Dermis microvascular lymphatic vessel endothelial cell (primary cell): ENCODE data around the gene XKR7. TPM values are rescaled to one million over a fixed set of nuclear protein-coding genes. Genes with fewer than 3 reads are reported as not detected.
"Not testable (repeated sequence)": the region's sequence is repeated elsewhere in the genome, so short reads cannot be mapped to it uniquely, and the experiment has no call there.

Experiments
- DNase-seq, 2 donors: peaks; one replicate each; pipeline versions ENCODE4 v3.0.0 to v3.0.0-alpha.2; 2010; ENCODE audit warnings: low read depth in 2 of 2
- total RNA-seq: library from RNA; depleted of rRNA; stranded (reverse); fragments of >200 nt; gene quantifications from 2 replicates; pipeline ENCODE4 v1.2.1, GENCODE V29; 2014

The XKR7 gene
- total RNA-seq, 1 donor from 2014 or later, result not detected

- DNase-seq, result no peak
Measured at GRCh38 chr20:32013326-32013725, 45.4 kb downstream of the XKR7 start.

GRCh38 chr20:32017711-32018251 lies 49.8 kb downstream of the XKR7 start:
- DNase-seq, result peak in 1 of 2 donors; percentile 17

DNA sequence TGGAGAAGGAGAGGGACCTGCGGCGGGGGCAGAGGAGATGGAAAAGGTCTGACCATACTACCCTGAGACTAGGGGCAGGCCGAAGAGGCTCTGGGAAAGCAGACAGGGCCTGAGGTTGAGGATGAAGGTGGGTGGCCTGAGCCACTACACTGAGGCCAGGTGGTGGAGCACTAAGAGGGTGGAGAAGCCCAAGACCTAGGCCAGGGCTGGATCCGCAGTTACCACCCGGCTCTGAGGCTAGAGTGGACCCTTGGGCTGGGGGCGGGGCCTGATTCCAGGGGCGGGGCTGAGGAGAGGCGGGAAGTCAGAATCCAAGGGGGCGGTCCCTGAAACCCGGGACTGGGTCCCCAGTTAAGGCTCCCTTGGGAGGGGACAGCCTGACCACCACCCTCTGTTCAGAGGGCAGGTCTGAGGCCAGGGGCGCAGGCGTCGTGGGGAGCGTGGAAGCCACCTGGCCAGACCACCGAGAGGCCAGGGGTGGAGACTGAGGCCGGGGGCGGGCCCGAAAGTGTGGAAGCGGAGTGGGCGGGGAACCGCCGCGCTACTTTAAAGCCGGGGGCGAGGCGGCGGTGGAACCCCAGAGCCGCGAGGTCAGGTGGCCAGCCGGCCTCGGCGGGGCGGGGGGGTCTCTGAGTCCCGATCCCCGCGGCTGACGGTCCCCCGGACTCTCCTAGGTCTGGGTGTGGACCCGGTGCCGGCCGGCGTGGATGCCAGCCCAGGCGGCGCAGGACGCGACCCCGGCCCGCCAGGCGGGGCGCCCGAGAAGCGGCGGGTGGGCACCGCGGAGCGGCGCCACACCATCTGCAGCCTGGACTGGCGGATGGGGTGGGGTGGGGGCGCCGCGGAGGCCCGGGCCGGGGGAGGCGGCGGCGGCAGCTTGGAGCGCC lies 50.6 kb downstream of the XKR7 start:
- peak in 1 of 2 donors; percentile 50 for DNase-seq

DNA sequence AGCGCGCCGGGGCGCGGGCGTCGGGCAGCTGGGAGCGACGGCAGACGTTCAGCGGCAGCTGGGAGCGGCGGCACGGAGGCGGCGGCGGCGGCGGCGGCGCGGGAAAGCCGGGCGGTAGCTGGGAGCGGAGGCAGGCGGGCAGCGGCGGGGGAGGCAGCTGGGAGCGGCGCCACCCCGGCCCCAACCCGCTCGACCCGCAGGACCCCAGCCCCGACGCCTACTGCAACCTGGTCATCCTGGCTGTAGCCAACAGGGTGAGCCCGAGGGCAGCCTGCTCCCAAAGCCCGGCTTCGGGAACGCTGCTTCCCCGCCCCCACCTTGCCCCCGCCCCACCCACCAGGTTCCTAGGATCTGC lies 51.2 kb downstream of the XKR7 start:
- peak in 1 of 2 donors; percentile 24 for DNase-seq

- DNase-seq, result no peak
Measured at GRCh38 chr20:32019563-32020463, 51.9 kb downstream of the XKR7 start.

DNA sequence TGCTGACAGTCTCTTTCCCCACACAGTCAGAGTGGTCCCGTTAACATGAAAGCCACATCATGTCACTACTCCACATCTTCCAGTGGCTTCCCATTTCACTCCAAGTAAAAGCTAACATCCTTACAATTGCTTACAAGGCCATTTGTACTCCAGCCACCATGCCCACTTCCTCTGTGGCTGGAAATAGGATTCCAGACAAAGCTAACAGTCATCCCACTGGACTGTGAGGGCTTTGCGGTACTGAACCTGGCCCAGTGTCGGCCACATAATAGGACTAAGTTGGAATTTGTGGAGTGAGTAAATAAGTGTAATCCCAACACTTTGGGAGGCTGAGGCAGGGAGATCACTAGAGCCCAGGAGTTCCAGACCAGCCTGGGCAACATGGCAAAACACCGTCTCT lies 53.1 kb downstream of the XKR7 start:
- DNase-seq, result no peak

DNA sequence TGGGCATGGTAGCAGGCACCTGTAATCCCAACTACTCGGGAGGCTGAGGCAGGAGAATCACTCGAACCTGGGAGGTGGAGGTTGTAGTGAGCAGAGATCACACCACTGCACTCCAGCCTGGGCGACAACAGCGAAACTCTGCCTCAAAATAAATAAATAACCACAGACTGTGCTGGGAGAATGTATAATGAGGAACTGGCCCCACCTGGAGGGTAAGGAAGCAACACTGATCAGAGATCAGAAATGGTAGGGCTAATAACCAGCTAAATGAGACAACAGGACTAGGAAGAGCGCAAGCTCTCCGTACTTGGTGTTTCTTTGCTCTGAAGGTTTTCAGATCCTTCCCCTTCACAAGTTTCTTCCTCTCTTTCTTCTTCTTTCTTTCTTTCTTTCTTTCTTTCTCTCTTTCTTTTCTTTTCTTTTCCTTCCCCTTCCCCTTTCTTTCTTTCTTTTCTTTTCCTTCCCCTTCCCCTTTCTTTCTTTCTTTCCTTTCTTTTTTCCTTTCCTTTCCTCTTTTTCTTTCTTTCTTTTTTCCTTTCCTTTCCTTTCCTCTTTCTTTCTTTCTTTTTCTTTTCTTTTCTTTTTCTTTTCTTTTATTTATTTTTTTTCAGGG lies 56.8 kb downstream of the XKR7 start:
- DNase-seq, result no peak

GRCh38 chr20:32027643-32028042 lies 59.7 kb downstream of the XKR7 start:
- no peak for DNase-seq

- DNase-seq, result no peak
Measured at GRCh38 chr20:32028647-32029372, 60.9 kb downstream of the XKR7 start.

GRCh38 chr20:32029561-32029960 lies 61.6 kb downstream of the XKR7 start:
- no peak for DNase-seq

DNA sequence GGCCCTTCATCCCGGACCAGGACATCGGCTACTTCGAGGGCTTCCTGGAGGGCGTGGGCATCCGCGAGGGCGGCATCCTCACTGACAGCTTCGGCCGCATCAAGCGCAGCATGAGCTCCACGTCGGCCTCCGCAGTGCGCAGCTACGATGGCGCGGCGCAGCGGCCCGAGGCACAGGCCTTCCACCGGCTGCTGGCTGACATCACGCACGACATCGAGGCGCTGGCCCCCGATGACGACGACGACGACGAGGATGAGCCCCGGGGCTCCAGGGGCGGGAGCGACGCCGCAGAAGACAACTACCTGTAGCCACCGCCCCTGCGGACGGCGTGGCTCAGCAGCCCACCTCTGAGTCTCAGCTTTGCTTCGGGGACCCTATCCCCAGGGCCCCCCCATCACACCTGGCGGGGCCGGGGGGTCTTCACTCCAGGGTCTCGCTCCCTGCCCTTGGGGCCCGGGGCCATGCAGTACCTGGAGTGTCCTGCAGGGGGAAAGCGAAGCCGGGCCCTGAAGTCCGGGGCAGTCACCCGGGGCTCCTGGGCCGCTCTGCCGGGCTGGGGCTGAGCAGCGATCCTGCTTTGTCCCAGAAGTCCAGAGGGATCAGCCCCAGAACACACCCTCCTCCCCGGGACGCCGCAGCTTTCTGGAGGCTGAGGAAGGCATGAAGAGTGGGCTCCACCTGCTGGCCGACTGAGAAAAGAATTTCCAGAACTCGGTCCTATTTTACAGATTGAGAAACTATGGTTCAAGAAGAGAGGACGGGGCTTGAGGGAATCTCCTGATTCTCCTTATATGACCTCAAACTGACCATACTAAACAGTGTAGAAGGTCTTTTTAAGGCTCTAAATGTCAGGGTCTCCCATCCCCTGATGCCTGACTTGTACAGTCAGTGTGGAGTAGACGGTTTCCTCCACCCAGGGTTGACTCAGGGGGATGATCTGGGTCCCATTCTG lies 63.3 kb downstream of the XKR7 start:
- peak; percentile 50 to 79 for DNase-seq

- no peak for DNase-seq
Measured at GRCh38 chr20:32033316-32033715, 65.4 kb downstream of the XKR7 start.

DNA sequence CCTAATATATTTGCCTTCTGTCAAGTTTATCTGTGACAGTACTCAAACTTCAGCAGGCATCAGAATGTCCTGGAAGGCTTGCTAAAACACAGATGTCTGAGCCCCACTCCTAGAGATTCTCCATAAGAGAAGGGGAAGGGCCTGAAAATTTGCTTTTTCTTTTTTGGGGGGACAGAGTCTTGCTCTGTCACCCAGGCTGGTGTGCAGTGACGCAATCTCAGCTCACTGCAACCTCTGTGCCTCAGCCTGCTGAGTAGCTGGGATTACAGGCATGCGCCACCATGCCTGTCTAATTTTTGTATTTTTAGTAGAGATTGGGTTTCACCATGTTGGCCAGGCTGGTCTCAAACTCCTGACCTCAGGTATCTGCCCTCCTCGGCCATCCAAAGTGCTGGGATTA lies 65.8 kb downstream of the XKR7 start:
- not testable (repeated sequence) for DNase-seq

DNA sequence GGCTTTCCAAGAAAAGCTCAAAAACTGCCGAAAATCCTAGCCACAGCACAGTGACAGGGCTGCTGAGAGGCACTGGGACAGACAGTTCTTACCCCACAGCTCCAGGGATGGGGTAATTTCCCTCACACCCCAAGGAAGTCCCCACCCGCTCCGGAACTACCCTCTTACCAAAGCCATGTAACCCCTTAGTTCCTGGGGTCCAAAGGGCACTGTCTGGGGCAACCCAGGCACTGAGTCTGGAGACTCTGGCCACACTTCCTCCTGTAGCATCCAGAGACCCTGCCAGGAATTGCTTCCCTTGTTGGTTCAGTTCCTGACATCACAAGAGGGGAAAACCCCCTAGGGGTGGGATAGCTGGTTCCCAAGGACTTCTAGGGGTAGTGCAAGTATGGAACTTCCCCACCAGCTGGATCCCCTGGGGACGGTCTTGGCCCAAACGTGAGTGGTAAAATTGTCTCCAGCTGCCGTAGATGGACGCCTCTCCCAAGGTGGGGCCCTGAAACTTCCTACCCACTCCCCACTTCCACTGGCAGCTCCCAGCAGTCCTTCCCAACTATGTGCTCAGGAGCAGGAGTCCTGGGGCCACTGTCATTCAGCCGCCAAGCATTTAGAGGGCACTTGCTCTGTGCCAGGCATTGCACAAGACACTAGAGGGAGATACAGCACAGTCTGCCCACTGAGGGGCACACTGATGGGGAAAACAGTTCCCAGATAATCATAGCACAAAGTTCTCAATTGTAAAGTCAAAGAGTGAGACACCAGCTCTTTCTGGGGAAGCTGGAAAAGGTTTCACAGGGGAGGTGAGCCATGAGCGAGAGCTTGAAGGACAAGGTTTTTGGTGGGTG lies 66.9 kb downstream of the XKR7 start:
- DNase-seq, result peak in 1 of 2 donors; percentile 16

DNA sequence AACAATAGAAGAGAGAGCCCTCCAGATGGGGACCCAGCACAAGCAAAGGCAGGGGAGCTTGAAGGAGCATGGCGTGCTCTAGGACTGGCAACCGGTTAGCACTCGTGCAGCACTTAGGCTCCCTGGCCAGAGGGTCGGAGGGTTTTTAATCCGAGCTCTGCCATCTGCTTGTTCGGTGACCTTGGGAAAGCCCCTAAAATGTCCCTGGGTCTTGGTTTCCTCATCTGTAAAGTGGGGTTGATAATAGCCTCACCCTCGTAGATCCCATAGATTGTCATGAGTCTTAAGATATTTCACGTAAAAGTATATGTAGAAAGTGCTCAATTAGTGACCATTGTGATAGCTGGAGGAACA lies 67.5 kb downstream of the XKR7 start:
- no peak for DNase-seq

GRCh38 chr20:32036252-32036651 lies 68.3 kb downstream of the XKR7 start:
- no peak for DNase-seq

GRCh38 chr20:32036716-32037485 lies 69.0 kb downstream of the XKR7 start:
- no peak for DNase-seq

- peak in 1 of 2 donors; percentile 12 for DNase-seq
Measured at GRCh38 chr20:32037929-32038328, 70.0 kb downstream of the XKR7 start.
